Ovary (tissue), 9 donors: ENCODE data around the gene HLA-DRA. TPM values are rescaled to one million over a fixed set of nuclear protein-coding genes. Genes with fewer than 3 reads are reported as not detected.

Experiments
- DNase-seq, 5 donors: peaks; one replicate each; pipeline ENCODE4 v3.0.0-alpha.2; 2019 to 2020
- H3K27ac ChIP-seq, 2 donors: fragments of 200-600 bp; one replicate each; pipeline versions ENCODE4 v1.5.1 to v1.8.0; 2019 to 2022
- H3K27me3 ChIP-seq: fragments of 200-600 bp; one replicate; pipeline ENCODE4 v1.8.0; 2022
- H3K36me3 ChIP-seq: fragments of 200-600 bp; sonication (generic); one replicate; pipeline ENCODE4 v1.5.1; 2019
- H3K4me1 ChIP-seq: one replicate; pipeline ENCODE4 v1.8.1; 2013; ENCODE audit warnings: mild to moderate bottlenecking, moderate library complexity; ENCODE audit not compliant: insufficient read depth
- H3K4me3 ChIP-seq: fragments of 200-600 bp; sonication (generic); one replicate; pipeline ENCODE4 v1.5.1; 2017
- H3K9me3 ChIP-seq, 2 donors: fragments of 200-600 bp in 1 of 2; sonication (generic) in 1 of 2; one replicate each; pipeline versions ENCODE4 v1.5.1 to v1.8.1; 2013 to 2019; ENCODE audit warnings: mild to moderate bottlenecking in 1 of 2, moderate library complexity in 1 of 2
- EP300 ChIP-seq: sonication (generic); formaldehyde crosslinking; IDR thresholded peaks from one replicate; pipeline ENCODE4 v1.6.1; 2017; ENCODE audit warnings: antibody characterized with exemption
- POLR2A ChIP-seq: fragments of 450-650 bp; IDR thresholded peaks from one replicate; pipeline ENCODE4 v1.6.1; 2017; ENCODE audit warnings: antibody characterized with exemption, mild to moderate bottlenecking, moderate library complexity
- WGBS, 3 donors: extraction: QIAGEN DNeasy Blood & Tissue Kit in 1 of 3; methylation state at CpG; one replicate each; pipeline versions ENCODE4 v1.1.5 to v1.1.7; 2013 to 2017; 5-methylcytosine and 5-hydroxymethylcytosine counted together
- intact Hi-C, 4 donors: fragments of 100-400 bp; cut with DNase I; formaldehyde crosslinking; loops; one replicate each; pipeline versions ENCODE4 v1.11.0 to v1.15.1; 2022 to 2023
- polyA plus RNA-seq, 2 donors: library from polyadenylated mRNA; stranded (reverse); fragments of 200-250 nt in 1 of 2; fragments of 350-450 nt in 1 of 2; fragmentation: Illumina TruSeq in 1 of 2; extraction: RNeasy Lipid Tissue Mini Kit (QIAGEN cat#74804) in 1 of 2; gene quantifications; one replicate each; pipeline ENCODE4 v1.2.3, GENCODE V29; 2013 to 2014
- total RNA-seq, 7 donors: library from RNA; depleted of rRNA in 2 of 7; stranded (reverse); fragments of >200 nt in 2 of 7; fragmentation: NEBNext Ultra II Directional in 3 of 7; extraction: Animal tissue kit (Norgen Biotek cat#: 25700) in 3 of 7; gene quantifications; one replicate each; pipeline versions ENCODE4 v1.1.0 to v1.2.4, GENCODE V29; 2016 to 2023
- TF ChIP-seq, protein P1 (sequence below), 3 donors: fragments of 450-650 bp in 2 of 3; fragments of 200-600 bp in 1 of 3; IDR thresholded peaks; one replicate each; pipeline versions ENCODE4 v1.5.1 to v1.8.0; 2016 to 2022; ENCODE audit warnings: antibody characterized with exemption in 3 of 3, mild to moderate bottlenecking in 1 of 3
- donor health status: DM: no; HTN: no; CAD: no; lungs with moderate emphysema.
- donor health status: DM: no; HTN: no; CAD: no.
- donor health status: Bipolar disorder and iron deficiency.
- donor health status: DM: yes; HTN: yes; CAD: no.
- donor health status: DM: no; HTN: no; CAD: no.
- donor health status: DM: yes; HTN: yes; CAD: no.

Gene HLA-DRA
- total and polyA plus RNA-seq, 9 donors = 19.5 to 1,131 (median 130) TPM

DNA sequence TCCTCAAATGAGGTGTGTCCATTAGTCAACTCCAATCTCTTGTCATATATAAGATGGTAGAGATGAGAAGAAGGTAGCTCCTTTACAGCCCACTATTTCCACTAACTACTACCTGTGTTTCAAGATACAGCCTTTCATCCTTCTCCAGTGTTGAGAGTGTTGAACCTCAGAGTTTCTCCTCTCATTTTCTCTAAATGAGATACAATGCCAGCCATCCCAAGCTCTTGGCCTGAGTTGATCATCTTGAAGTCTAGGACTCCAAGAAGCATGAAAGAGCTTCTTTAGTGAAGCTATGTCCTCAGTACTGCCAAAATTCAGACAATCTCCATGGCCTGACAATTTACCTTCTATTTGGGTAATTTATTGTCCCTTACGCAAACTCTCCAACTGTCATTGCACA, 548 bp upstream of the HLA-DRA start:
- no peak overlapping the region for H3K4me3 ChIP-seq
- no peaks in the 10 kb centered on the region for H3K36me3 ChIP-seq
- no peaks in the 10 kb centered on the region for H3K9me3 ChIP-seq
- intact Hi-C loops = loop anchor here in 2 of 4 donors (10.0 kb wide), 2 partner anchors 256 to 266 kb away; no protein-coding TSS in a partner anchor
- TF ChIP-seq, protein P1, sequence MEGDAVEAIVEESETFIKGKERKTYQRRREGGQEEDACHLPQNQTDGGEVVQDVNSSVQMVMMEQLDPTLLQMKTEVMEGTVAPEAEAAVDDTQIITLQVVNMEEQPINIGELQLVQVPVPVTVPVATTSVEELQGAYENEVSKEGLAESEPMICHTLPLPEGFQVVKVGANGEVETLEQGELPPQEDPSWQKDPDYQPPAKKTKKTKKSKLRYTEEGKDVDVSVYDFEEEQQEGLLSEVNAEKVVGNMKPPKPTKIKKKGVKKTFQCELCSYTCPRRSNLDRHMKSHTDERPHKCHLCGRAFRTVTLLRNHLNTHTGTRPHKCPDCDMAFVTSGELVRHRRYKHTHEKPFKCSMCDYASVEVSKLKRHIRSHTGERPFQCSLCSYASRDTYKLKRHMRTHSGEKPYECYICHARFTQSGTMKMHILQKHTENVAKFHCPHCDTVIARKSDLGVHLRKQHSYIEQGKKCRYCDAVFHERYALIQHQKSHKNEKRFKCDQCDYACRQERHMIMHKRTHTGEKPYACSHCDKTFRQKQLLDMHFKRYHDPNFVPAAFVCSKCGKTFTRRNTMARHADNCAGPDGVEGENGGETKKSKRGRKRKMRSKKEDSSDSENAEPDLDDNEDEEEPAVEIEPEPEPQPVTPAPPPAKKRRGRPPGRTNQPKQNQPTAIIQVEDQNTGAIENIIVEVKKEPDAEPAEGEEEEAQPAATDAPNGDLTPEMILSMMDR (IDR thresholded peaks at IDR 0.05) = no peak
- no peak for TF ChIP-seq EP300
- no peak for TF ChIP-seq POLR2A
- no peaks in the 10 kb centered on the region for H3K27me3 ChIP-seq
- WGBS, 3 donors = 67 to 90% (median 75%) methylated on average over 1 of the region's 1 CpG
- no peaks in the 10 kb centered on the region for H3K4me1 ChIP-seq
- DNase-seq = no peak
- H3K27ac ChIP-seq = no peak overlapping the region

DNA sequence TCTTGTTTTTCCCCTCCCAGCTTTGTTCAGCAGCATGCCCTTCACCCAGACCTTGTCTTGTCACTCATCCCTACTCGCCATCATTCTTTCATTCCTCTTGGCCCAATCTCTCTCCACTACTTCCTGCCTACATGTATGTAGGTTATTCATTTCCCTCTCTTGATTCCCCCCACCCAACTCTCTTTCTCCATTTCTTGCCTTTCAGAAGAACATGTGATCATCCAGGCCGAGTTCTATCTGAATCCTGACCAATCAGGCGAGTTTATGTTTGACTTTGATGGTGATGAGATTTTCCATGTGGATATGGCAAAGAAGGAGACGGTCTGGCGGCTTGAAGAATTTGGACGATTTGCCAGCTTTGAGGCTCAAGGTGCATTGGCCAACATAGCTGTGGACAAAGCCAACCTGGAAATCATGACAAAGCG, 2.6 kb downstream of the HLA-DRA start:
- H3K4me3 ChIP-seq = no peak overlapping the region
- H3K4me1 ChIP-seq = no peaks in the 10 kb centered on the region
- no peaks in the 10 kb centered on the region for H3K27me3 ChIP-seq
- H3K9me3 ChIP-seq = no peaks in the 10 kb centered on the region
- H3K27ac ChIP-seq = no peak overlapping the region
- no peak for TF ChIP-seq POLR2A
- TF ChIP-seq, protein P1 (IDR thresholded peaks at IDR 0.05) = no peak
- TF ChIP-seq EP300 = no peak
- H3K36me3 ChIP-seq = no peaks in the 10 kb centered on the region
- DNase-seq = no peak
- WGBS, 3 donors = 81 to 90% (median 86%) methylated on average over 7 of the region's 7 CpGs
- intact Hi-C loops = no loop called here

DNA sequence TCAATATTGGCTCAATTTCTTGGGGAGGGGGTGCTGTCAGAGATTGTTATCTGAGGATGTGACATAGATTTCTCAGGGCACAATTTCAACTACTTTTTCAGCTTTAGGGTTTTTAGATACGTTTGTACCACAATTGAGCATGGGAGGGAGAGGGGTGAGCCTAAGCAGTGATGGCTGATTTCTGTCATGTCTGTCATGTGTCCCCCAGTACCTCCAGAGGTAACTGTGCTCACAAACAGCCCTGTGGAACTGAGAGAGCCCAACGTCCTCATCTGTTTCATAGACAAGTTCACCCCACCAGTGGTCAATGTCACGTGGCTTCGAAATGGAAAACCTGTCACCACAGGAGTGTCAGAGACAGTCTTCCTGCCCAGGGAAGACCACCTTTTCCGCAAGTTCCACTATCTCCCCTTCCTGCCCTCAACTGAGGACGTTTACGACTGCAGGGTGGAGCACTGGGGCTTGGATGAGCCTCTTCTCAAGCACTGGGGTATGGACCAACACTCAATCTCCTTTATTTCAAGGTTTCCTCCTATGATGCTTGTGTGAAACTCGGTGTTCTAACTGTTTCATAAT, 3.4 kb downstream of the HLA-DRA start:
- no peaks in the 10 kb centered on the region for H3K27me3 ChIP-seq
- intact Hi-C loops = no loop called here
- TF ChIP-seq, protein P1 (IDR thresholded peaks at IDR 0.05) = no peak
- TF ChIP-seq EP300 (no peak), POLR2A (no peak)
- no peaks in the 10 kb centered on the region for H3K36me3 ChIP-seq
- no peaks in the 10 kb centered on the region for H3K4me1 ChIP-seq
- no peak overlapping the region for H3K4me3 ChIP-seq
- DNase-seq = no peak
- no peak overlapping the region for H3K27ac ChIP-seq
- WGBS, 3 donors = 69 to 76% (median 75%) methylated on average over 8 of the region's 8 CpGs
- no peaks in the 10 kb centered on the region for H3K9me3 ChIP-seq

DNA sequence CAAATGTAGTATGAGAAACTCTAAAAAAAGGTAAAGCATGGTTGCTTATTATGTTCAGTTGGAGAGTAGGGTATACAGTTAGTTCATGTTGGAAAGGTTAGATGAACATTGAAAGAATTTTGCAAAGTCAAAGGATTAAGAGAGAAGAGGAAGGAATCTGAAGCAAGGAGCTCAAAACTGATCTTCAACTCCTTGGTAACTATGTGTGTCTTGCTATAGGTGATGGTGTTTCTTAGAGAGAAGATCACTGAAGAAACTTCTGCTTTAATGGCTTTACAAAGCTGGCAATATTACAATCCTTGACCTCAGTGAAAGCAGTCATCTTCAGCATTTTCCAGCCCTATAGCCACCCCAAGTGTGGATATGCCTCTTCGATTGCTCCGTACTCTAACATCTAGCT, 4.7 kb downstream of the HLA-DRA start:
- intact Hi-C loops = no loop called here
- Histone ChIP-seq H3K4me3 (no peak overlapping the region), H3K4me1 (no peaks in the 10 kb centered on the region), H3K27ac (no peak overlapping the region), H3K36me3 (no peaks in the 10 kb centered on the region), H3K9me3 (no peaks in the 10 kb centered on the region), H3K27me3 (no peaks in the 10 kb centered on the region)
- no peak for DNase-seq
- TF ChIP-seq, protein P1 (IDR thresholded peaks at IDR 0.05) = no peak
- TF ChIP-seq POLR2A (no peak), EP300 (no peak)
- WGBS, 3 donors = 70 to 93% (median 93%) methylated on average over 2 of the region's 2 CpGs
